OCI-LY7 (cell line): ENCODE data around the gene CAPN9. TPM values are rescaled to one million over a fixed set of nuclear protein-coding genes. Genes with fewer than 3 reads are reported as not detected.

Experiments
- BruUV-seq: library from RNA; stranded (reverse); fragments of 400-500 nt; replicated peaks from 2 replicates; lab custom pipeline; 2021; lab: Mats Ljungman, UMichigan
- CTCF ChIA-PET: fragments of 300-600 bp; sonication (Branson Sonifier 250); formaldehyde crosslinking; loops from one replicate; lab custom pipeline; 2022; ENCODE audit warnings: antibody characterized with exemption; ENCODE audit not compliant: unreplicated experiment; lab: Charles Lee
- POLR2A ChIA-PET: fragments of 300-600 bp; sonication (Branson Sonifier 250); formaldehyde crosslinking; loops from one replicate; lab custom pipeline; 2022; ENCODE audit warnings: antibody characterized with exemption; lab: Charles Lee
- DNase-seq: peaks from one replicate; pipeline ENCODE4 v3.0.0-alpha.2; 2015; ENCODE audit warnings: low spot score
- H2AFZ ChIP-seq: fragments of 200-600 bp; sonication (generic), shearing (Covaris generic); 2 replicates; pipeline ENCODE4 v1.6.1; 2014; ENCODE audit warnings: mild to moderate bottlenecking, antibody characterized with exemption, low read length, moderate library complexity
- H3K27ac ChIP-seq: fragments of 200-600 bp; sonication (generic); 2 replicates; pipeline ENCODE4 v1.5.1; 2014; ENCODE audit warnings: mixed run types, low read depth, mild to moderate bottlenecking, moderate library complexity, low read length, inconsistent platforms; ENCODE audit not compliant: poor library complexity, severe bottlenecking
- H3K36me3 ChIP-seq: fragments of 200-600 bp; sonication (generic); 2 replicates; pipeline ENCODE4 v1.6.1; 2014; ENCODE audit warnings: mild to moderate bottlenecking, antibody characterized with exemption, low read length, moderate library complexity, mixed read lengths; ENCODE audit not compliant: insufficient read depth
- H3K4me1 ChIP-seq: fragments of 200-600 bp; sonication (generic); 2 replicates; pipeline ENCODE4 v1.5.1; 2014; ENCODE audit warnings: mild to moderate bottlenecking, low read length; ENCODE audit not compliant: insufficient read depth, poor library complexity, severe bottlenecking
- H3K4me2 ChIP-seq: fragments of 200-600 bp; sonication (generic); 2 replicates; pipeline ENCODE4 v1.6.1; 2014; ENCODE audit warnings: mild to moderate bottlenecking, low read length
- H3K4me3 ChIP-seq: fragments of 200-600 bp; sonication (generic); 2 replicates; pipeline ENCODE4 v1.5.1; 2014; ENCODE audit warnings: mild to moderate bottlenecking, low read depth, low read length; ENCODE audit not compliant: poor library complexity, severe bottlenecking
- H3K79me2 ChIP-seq: fragments of 200-600 bp; sonication (generic); 2 replicates; pipeline ENCODE4 v1.6.1; 2016; ENCODE audit warnings: low read depth, mild to moderate bottlenecking, low read length, moderate library complexity, mixed read lengths; ENCODE audit not compliant: insufficient read depth
- H3K9me2 ChIP-seq: fragments of 200-600 bp; sonication (generic); 2 replicates; pipeline ENCODE4 v1.6.1; 2016; ENCODE audit warnings: mild to moderate bottlenecking, low read length, mixed read lengths; ENCODE audit not compliant: insufficient read depth
- H3K9me3 ChIP-seq: fragments of 200-600 bp; sonication (generic); 2 replicates; pipeline ENCODE4 v1.6.1; 2014; ENCODE audit warnings: mild to moderate bottlenecking, mixed run types, low read length, mixed read lengths
- H4K20me1 ChIP-seq: fragments of 200-600 bp; sonication (generic); 2 replicates; pipeline ENCODE4 v1.6.1; 2014; ENCODE audit warnings: mild to moderate bottlenecking, antibody characterized with exemption, low read length, moderate library complexity, mixed read lengths; ENCODE audit not compliant: insufficient read depth
- CTCF ChIP-seq: fragments of 200-600 bp; sonication (generic); conservative IDR thresholded peaks from 2 replicates; pipeline ENCODE4 v1.5.1; 2014; ENCODE audit warnings: mild to moderate bottlenecking, antibody characterized with exemption, low read length, moderate library complexity, mixed read lengths
- EZH2phosphoT487 ChIP-seq: fragments of 200-600 bp; sonication (generic); IDR thresholded peaks from 2 replicates; pipeline ENCODE4 v1.6.1; 2018; ENCODE audit warnings: low read depth, borderline replicate concordance, mild to moderate bottlenecking, mixed run types, antibody characterized with exemption, low read length, moderate library complexity, mixed read lengths
- intact Hi-C: fragments of 100-400 bp; cut with micrococcal nuclease; formaldehyde crosslinking; loops from one replicate; pipeline ENCODE4 v1.10.0; 2022; ENCODE audit not compliant: unreplicated experiment
- total RNA-seq, 2 experiments: library from RNA; depleted of rRNA in 1 of 2; stranded (reverse); fragments of >200 nt in 1 of 2; shearing (Covaris generic) in 1 of 2; gene quantifications; 2 replicates each; pipeline ENCODE4 v1.2.3, GENCODE V29; 2014 to 2022

Gene CAPN9
- total RNA-seq, 2 experiments from 2014 or later: not detected

- intact Hi-C loops: no loop called here
- CTCF ChIA-PET: interaction anchor here (0.6 kb wide), 1 partner anchor 15 kb away, joined by 3 read pairs; no protein-coding TSS in a partner anchor
- Histone ChIP-seq H3K36me3 (no peaks in the 10 kb centered on the region), H3K9me2 (no peaks in the 10 kb centered on the region), H3K9me3 (no peaks in the 10 kb centered on the region), H3K4me1 (no peaks in the 10 kb centered on the region), H2AFZ (no peak overlapping the region), H3K27ac (no peak overlapping the region), H3K79me2 (no peaks in the 10 kb centered on the region), H4K20me1 (no peaks in the 10 kb centered on the region), H3K4me3 (no peak overlapping the region), H3K4me2 (no peak overlapping the region)
- DNase-seq: no peak
- BruUV-seq: no TSS peak
- POLR2A ChIA-PET: no interaction called here
- no peak for TF ChIP-seq CTCF
- no peak for TF ChIP-seq EZH2phosphoT487
These were observed 18.3 kb upstream of the CAPN9 start for GRCh38 chr1:230728710-230729392.

- no peak overlapping the region for H3K4me3 ChIP-seq
- no peaks in the 10 kb centered on the region for H3K79me2 ChIP-seq
- no peaks in the 10 kb centered on the region for H3K9me2 ChIP-seq
- H3K36me3 ChIP-seq: no peaks in the 10 kb centered on the region
- no peaks in the 10 kb centered on the region for H3K4me1 ChIP-seq
- H3K9me3 ChIP-seq: no peaks in the 10 kb centered on the region
- TF ChIP-seq CTCF (no peak), EZH2phosphoT487 (no peak)
- no peaks in the 10 kb centered on the region for H4K20me1 ChIP-seq
- ChIA-PET POLR2A (no interaction called here), CTCF (no interaction called here)
- no peak overlapping the region for H3K27ac ChIP-seq
- DNase-seq: no peak
- BruUV-seq: no TSS peak
- H2AFZ ChIP-seq: no peak overlapping the region
- H3K4me2 ChIP-seq: no peak overlapping the region
- intact Hi-C loops: no loop called here
These were observed 16.2 kb upstream of the CAPN9 start for GRCh38 chr1:230730977-230731376.

- H3K4me1 ChIP-seq: no peaks in the 10 kb centered on the region
- intact Hi-C loops: no loop called here
- ChIA-PET CTCF (no interaction called here), POLR2A (no interaction called here)
- no TSS peak for BruUV-seq
- DNase-seq: no peak
- H2AFZ ChIP-seq: no peak overlapping the region
- no peaks in the 10 kb centered on the region for H3K9me3 ChIP-seq
- no peak for TF ChIP-seq EZH2phosphoT487
- no peak for TF ChIP-seq CTCF
- H3K36me3 ChIP-seq: no peaks in the 10 kb centered on the region
- no peak overlapping the region for H3K27ac ChIP-seq
- no peaks in the 10 kb centered on the region for H4K20me1 ChIP-seq
- no peak overlapping the region for H3K4me3 ChIP-seq
- no peaks in the 10 kb centered on the region for H3K79me2 ChIP-seq
- no peak overlapping the region for H3K4me2 ChIP-seq
- no peaks in the 10 kb centered on the region for H3K9me2 ChIP-seq
These were observed 11.7 kb upstream of the CAPN9 start for GRCh38 chr1:230735447-230735846.
